Measurements from ENCODE around the gene NT5C3A. TPM values are rescaled to one million over a fixed set of nuclear protein-coding genes. Genes with fewer than 3 reads are reported as not detected.
A peak's percentile ranks its signal among the peaks of the same experiment; 100 is the strongest.
"Not testable (repeated sequence)": the region's sequence is repeated elsewhere in the genome, so short reads cannot be mapped to it uniquely, and the experiment has no call there.

Gene NT5C3A
- total RNA-seq, 1 donor from 2014 or later = 34.6 TPM

DNA sequence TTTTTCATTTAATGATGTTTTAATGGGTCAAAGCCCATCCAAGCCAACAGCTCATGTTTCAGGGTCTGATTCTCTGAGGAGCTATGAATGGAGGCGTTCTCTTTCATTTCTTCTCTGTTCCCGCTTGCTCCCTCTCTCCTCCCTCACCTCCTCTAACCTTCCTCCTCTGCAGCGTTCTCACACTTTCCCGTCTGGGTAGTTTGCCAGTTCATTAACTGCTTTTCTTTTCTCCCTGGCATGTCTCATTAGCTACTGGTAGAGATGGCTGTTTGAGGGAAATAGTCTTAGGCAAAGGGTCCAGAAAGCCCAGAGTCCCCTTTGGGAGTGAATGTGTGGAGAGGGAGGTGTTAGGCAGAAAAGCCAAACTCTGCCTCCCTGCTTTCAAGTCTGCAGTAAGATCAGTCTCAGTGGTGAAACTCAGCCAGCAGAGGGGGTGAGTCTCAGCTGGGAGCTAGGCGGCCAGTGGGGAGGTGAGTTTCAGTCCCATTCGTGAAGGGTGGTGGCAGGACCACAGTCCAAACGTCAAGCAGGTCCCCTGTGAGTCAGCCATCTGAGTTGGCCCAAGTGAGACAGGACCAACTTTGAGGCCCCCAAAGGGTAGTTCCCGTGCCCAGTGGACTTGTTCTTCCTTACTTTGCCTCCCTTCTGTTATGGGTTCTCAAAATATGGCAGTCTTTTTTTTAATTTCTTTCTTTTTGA is 98.0 kb downstream of the NT5C3A start:
- Mint-ChIP-seq H3K4me3 (peak overlapping the region; percentile 23), H3K27me3 (peaks cover 15% of the 10 kb centered on the region)
- H3K27ac Mint-ChIP-seq; H3K9me3 Mint-ChIP-seq; H3K4me1 Mint-ChIP-seq; H3K36me3 Mint-ChIP-seq (ENCODE audit: low read depth); intact Hi-C loops (cut with micrococcal nuclease): not testable (repeated sequence)
- DNase-seq = peak; percentile 64

Other genes starting within 250 kb of the NT5C3A start
- 30.2 and 31.5 TPM in 2 replicates for gene KBTBD2, start 171.0 kb downstream of the NT5C3A start, total RNA-seq
- 0.93 and 1.3 TPM in 2 replicates for gene FKBP9, start 105.3 kb downstream of the NT5C3A start, total RNA-seq
- gene RP9, start 46.6 kb upstream of the NT5C3A start, total RNA-seq = 23.2 and 25.1 TPM in 2 replicates
- gene BBS9, start 66.8 kb upstream of the NT5C3A start, total RNA-seq = 4.2 and 4.3 TPM in 2 replicates